A549 (cell line): ENCODE data around the gene MTHFSD. TPM values are rescaled to one million over a fixed set of nuclear protein-coding genes. Genes with fewer than 3 reads are reported as not detected.

ENCODE experiments used
- ATAC-seq, 2 experiments: fragments of 200-7000 bp in 1 of 2; fragments of >200 bp in 1 of 2; cut with Nextera tagmentation in 1 of 2; cut with Tn5 transposase in 1 of 2; 3 replicates each; pipeline versions ENCODE4 v1.8.0 to v1.9.1; 2018 to 2020; ENCODE audit warnings: mild to moderate bottlenecking in 1 of 2, moderate library complexity in 1 of 2
- CTCF ChIA-PET: fragments of 300-600 bp; sonication (Branson Sonifier 250); formaldehyde crosslinking; extraction: SDS; loops from one replicate; lab custom pipeline; 2021; ENCODE audit warnings: antibody characterized with exemption, inconsistent platforms; lab: Yijun Ruan, JAX
- POLR2A ChIA-PET: fragments of 350-600 bp; formaldehyde crosslinking; extraction: SDS; loops from one replicate; lab custom pipeline; 2021; ENCODE audit warnings: antibody characterized with exemption, inconsistent platforms; lab: Yijun Ruan, JAX
- DNase-seq, 2 experiments: peaks; one replicate each; pipeline versions ENCODE4 v3.0.0 to v3.0.0-alpha.2; 2011 to 2016; ENCODE audit warnings: low read depth in 1 of 2, low spot score in 1 of 2
- FAIRE-seq: peaks from 2 replicates; lab custom pipeline; 2011; peaks lifted over from hg19 to GRCh38; lab: Jason Lieb, UNC
- H3K27ac ChIP-seq, 2 experiments: fragments of >200 bp; sonication (Bioruptor Twin); formaldehyde crosslinking; 3 replicates each; pipeline ENCODE4 v1.5.1; 2016 to 2017
- H3K4me1 ChIP-seq: fragments of >200 bp; sonication (Bioruptor Twin); formaldehyde crosslinking; 3 replicates; pipeline ENCODE4 v1.6.1; 2016
- H3K4me2 ChIP-seq: fragments of >200 bp; sonication (Bioruptor Twin); formaldehyde crosslinking; 3 replicates; pipeline ENCODE4 v1.6.1; 2016
- H3K4me3 ChIP-seq: fragments of >200 bp; sonication (Bioruptor Twin); formaldehyde crosslinking; 3 replicates; pipeline ENCODE4 v1.5.1; 2016
- H3K9me3 ChIP-seq: fragments of >200 bp; sonication (Bioruptor Twin); formaldehyde crosslinking; 3 replicates; pipeline ENCODE4 v1.6.1; 2016
- BHLHE40 ChIP-seq: IDR thresholded peaks from 2 replicates; pipeline ENCODE4 v1.6.1; 2012; ENCODE audit warnings: low read depth, low read length, inconsistent platforms
- CBX8 ChIP-seq: fragments of 200-600 bp; sonication (generic); IDR thresholded peaks from 2 replicates; pipeline ENCODE4 v1.6.1; 2016
- CTCF ChIP-seq: fragments of >200 bp; sonication (Bioruptor Twin); formaldehyde crosslinking; IDR thresholded peaks from 3 replicates; pipeline ENCODE4 v1.5.1; 2016
- EHMT2 ChIP-seq: fragments of 200-600 bp; sonication (generic); IDR thresholded peaks from 2 replicates; pipeline ENCODE4 v1.6.1; 2016; ENCODE audit warnings: antibody characterized with exemption, low read depth, mild to moderate bottlenecking, moderate library complexity
- FOSB ChIP-seq: fragments of 250-450 bp; sonication (Bioruptor Pico); IDR thresholded peaks from 2 replicates; pipeline ENCODE4 v1.5.0; 2020; ENCODE audit warnings: mild to moderate bottlenecking, moderate library complexity
- FOSL2 ChIP-seq, 2 experiments: fragments of 450-650 bp in 1 of 2; fragments of >200 bp in 1 of 2; sonication (Bioruptor Twin) in 1 of 2; formaldehyde crosslinking; IDR thresholded peaks; 2 replicates each; pipeline versions ENCODE4 v1.5.0 to v1.6.1; 2016 to 2020; ENCODE audit warnings: mild to moderate bottlenecking in 1 of 2, moderate library complexity in 1 of 2
- FOXS1 ChIP-seq: fragments of 250-450 bp; sonication (Bioruptor Pico); IDR thresholded peaks from 2 replicates; pipeline ENCODE4 v1.5.0; 2020; ENCODE audit warnings: mild to moderate bottlenecking, moderate library complexity
- GATA3 ChIP-seq: IDR thresholded peaks from 2 replicates; pipeline ENCODE4 v1.6.1; 2012; ENCODE audit warnings: borderline replicate concordance
- HDAC2 ChIP-seq: fragments of 200-600 bp; sonication (generic); IDR thresholded peaks from 2 replicates; pipeline ENCODE4 v1.6.1; 2016
- HOXA7 ChIP-seq: fragments of 250-450 bp; sonication (Bioruptor Pico); IDR thresholded peaks from 2 replicates; pipeline ENCODE4 v1.5.0; 2020; ENCODE audit warnings: mild to moderate bottlenecking, moderate library complexity
- HOXB5 ChIP-seq: fragments of 250-450 bp; sonication (Bioruptor Pico); IDR thresholded peaks from 2 replicates; pipeline ENCODE4 v1.5.0; 2020; ENCODE audit warnings: mild to moderate bottlenecking, moderate library complexity
- KDM1A ChIP-seq: fragments of 200-600 bp; sonication (generic); IDR thresholded peaks from 2 replicates; pipeline ENCODE4 v1.6.1; 2016; ENCODE audit warnings: low read depth, mild to moderate bottlenecking
- KDM5A ChIP-seq: fragments of 200-600 bp; sonication (generic); IDR thresholded peaks from 2 replicates; pipeline ENCODE4 v1.6.1; 2016; ENCODE audit warnings: antibody characterized with exemption, mild to moderate bottlenecking
- MAZ ChIP-seq: fragments of 150-350 bp; IDR thresholded peaks from 2 replicates; pipeline ENCODE4 v1.6.1; 2014; ENCODE audit warnings: antibody characterized with exemption, low read depth, low read length, borderline replicate concordance
- NFE2L2 ChIP-seq: fragments of 150-350 bp; conservative IDR thresholded peaks from 2 replicates; pipeline ENCODE4 v1.6.1; 2014; ENCODE audit warnings: low read length
- NR3C1 ChIP-seq: fragments of >200 bp; sonication (Bioruptor Twin); formaldehyde crosslinking; IDR thresholded peaks from 3 replicates; pipeline ENCODE4 v1.6.1; 2017
- PHF8 ChIP-seq: fragments of 200-600 bp; sonication (generic); IDR thresholded peaks from 2 replicates; pipeline ENCODE4 v1.6.1; 2016; ENCODE audit warnings: low read depth, mild to moderate bottlenecking, antibody characterized with exemption, moderate library complexity, borderline replicate concordance
- RNF2 ChIP-seq: fragments of 200-600 bp; sonication (generic); IDR thresholded peaks from 2 replicates; pipeline ENCODE4 v1.6.1; 2016; ENCODE audit warnings: low read depth, mild to moderate bottlenecking, antibody characterized with exemption, moderate library complexity, borderline replicate concordance
- SMC3 ChIP-seq: fragments of >200 bp; sonication (Bioruptor Twin); formaldehyde crosslinking; IDR thresholded peaks from 3 replicates; pipeline ENCODE4 v1.6.1; 2018; ENCODE audit warnings: inconsistent platforms
- SREBF2 ChIP-seq: fragments of 450-650 bp; IDR thresholded peaks from 2 replicates; pipeline ENCODE4 v1.6.1; 2014; ENCODE audit warnings: mild to moderate bottlenecking, moderate library complexity
- ZFP36 ChIP-seq: fragments of 450-650 bp; IDR thresholded peaks from 2 replicates; pipeline ENCODE4 v1.6.1; 2014; ENCODE audit warnings: borderline replicate concordance; ENCODE audit not compliant: partially characterized antibody
- ZNF302 ChIP-seq: fragments of 250-450 bp; sonication (Bioruptor Pico); IDR thresholded peaks from 2 replicates; pipeline ENCODE4 v1.9.0; 2021; ENCODE audit warnings: inconsistent platforms, mild to moderate bottlenecking, moderate library complexity
- ZSCAN20 ChIP-seq: fragments of 250-450 bp; sonication (Bioruptor Pico); IDR thresholded peaks from 2 replicates; pipeline ENCODE4 v1.8.0; 2022; ENCODE audit warnings: mild to moderate bottlenecking, moderate library complexity
- WGBS: methylation state at CpG from one replicate; pipeline ENCODE4 v1.1.6; 2017; ENCODE audit errors: missing lambda C conversion rate; 5-methylcytosine and 5-hydroxymethylcytosine counted together
- polyA plus RNA-seq, 4 experiments: library from polyadenylated mRNA; depleted of rRNA in 3 of 4; stranded (reverse); fragments of >200 nt; fragmentation: RNase III in 1 of 4; extraction: RNeasy Plus Mini Kit Qiagen cat#74134 plus additional on column Dnase treatment in 1 of 4; gene quantifications; 2 replicates in 3 of 4; 3 replicates in 1 of 4; pipeline ENCODE4 v1.2.3, GENCODE V29; 2011 to 2017
- TF ChIP-seq, protein P1 (sequence below): fragments of 150-350 bp; IDR thresholded peaks from 2 replicates; pipeline ENCODE4 v1.6.1; 2014; ENCODE audit warnings: low read depth, mild to moderate bottlenecking, low read length
- TF ChIP-seq, protein P2 (sequence below): fragments of >200 bp; sonication (Bioruptor Twin); formaldehyde crosslinking; IDR thresholded peaks from 3 replicates; pipeline ENCODE4 v1.6.1; 2016

MTHFSD gene
- polyA plus RNA-seq, 2 of the 4 experiments (the other 2 are of a cell fraction), result 13.1 to 16.9 TPM

DNA sequence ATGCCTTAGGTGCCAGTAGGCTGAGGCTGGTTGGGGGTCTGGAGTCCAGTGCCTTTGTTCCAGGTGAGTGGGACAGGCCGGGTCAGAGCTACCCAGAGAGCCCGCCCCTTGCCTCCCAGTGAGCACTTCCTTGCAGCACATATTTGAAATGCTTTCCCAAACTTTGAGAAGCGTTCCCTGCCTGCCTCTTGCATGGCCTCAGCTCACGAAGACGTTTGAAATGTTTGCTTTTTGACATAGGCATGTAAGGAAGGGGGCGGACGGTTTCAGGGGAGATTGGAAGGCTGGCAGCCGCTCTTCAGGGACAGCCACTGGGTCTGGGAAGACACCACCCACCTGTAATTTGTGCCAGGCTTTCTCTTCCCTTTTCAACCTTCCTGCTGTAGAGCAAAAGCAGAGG, 18.2 kb upstream of the MTHFSD start:
- no peak for ATAC-seq
- 74% methylated on average over 8 of the region's 8 CpGs for WGBS
- CTCF ChIA-PET, result interaction anchor here (2.0 to 4.7 kb wide), 2 partner anchors 9 to 490 kb away, joined by 14 to 18 read pairs; no protein-coding TSS in a partner anchor

DNA sequence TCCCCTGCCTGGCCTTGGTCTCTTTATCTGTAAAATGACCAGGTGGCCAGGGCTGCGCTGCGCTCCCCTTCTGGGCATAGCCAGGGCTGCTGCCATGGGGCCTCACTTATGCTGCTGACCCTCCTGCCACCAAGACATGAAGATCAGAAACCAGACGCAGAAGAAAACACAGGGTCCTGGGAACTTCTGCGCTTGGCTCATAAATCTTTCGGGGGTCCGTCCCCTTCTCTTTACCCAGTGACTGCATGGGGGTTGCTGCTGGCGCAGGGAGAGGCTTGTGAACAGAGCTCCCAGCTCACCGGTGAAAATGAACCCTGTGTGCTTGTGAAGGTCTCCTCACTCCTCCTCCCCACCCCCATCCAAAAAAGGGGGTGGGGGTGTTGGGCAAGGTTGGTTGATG, 17.6 kb upstream of the MTHFSD start:
- no peak overlapping the region for H3K4me2 ChIP-seq
- H3K9me3 ChIP-seq, result no peaks in the 10 kb centered on the region
- ChIA-PET POLR2A (no interaction called here), CTCF (interaction anchor here (2.0 to 4.7 kb wide), 2 partner anchors 8 to 490 kb away, joined by 14 to 18 read pairs; no protein-coding TSS in a partner anchor)
- FAIRE-seq, result no peak
- 90% methylated on average over 8 of the region's 8 CpGs for WGBS
- no peak for DNase-seq
- H3K4me3 ChIP-seq, result no peak overlapping the region
- no peak for TF ChIP-seq FOXS1 (CRISPR knock-in tag)
- TF ChIP-seq ZFP36, result no peak
- TF ChIP-seq, protein P1, sequence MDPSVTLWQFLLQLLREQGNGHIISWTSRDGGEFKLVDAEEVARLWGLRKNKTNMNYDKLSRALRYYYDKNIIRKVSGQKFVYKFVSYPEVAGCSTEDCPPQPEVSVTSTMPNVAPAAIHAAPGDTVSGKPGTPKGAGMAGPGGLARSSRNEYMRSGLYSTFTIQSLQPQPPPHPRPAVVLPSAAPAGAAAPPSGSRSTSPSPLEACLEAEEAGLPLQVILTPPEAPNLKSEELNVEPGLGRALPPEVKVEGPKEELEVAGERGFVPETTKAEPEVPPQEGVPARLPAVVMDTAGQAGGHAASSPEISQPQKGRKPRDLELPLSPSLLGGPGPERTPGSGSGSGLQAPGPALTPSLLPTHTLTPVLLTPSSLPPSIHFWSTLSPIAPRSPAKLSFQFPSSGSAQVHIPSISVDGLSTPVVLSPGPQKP, result no peak
- TF ChIP-seq SMC3, result no peak
- TF ChIP-seq BHLHE40, result no peak
- TF ChIP-seq PHF8, result no peak
- no peak for TF ChIP-seq HOXA7 (CRISPR knock-in tag)
- no peak for TF ChIP-seq FOSB
- no peak for TF ChIP-seq HDAC2
- TF ChIP-seq GATA3, result no peak
- no peak for TF ChIP-seq CBX8
- no peak for TF ChIP-seq HOXB5 (CRISPR knock-in tag)
- TF ChIP-seq, protein P2, sequence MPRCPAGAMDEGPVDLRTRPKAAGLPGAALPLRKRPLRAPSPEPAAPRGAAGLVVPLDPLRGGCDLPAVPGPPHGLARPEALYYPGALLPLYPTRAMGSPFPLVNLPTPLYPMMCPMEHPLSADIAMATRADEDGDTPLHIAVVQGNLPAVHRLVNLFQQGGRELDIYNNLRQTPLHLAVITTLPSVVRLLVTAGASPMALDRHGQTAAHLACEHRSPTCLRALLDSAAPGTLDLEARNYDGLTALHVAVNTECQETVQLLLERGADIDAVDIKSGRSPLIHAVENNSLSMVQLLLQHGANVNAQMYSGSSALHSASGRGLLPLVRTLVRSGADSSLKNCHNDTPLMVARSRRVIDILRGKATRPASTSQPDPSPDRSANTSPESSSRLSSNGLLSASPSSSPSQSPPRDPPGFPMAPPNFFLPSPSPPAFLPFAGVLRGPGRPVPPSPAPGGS, result no peak
- no peak for TF ChIP-seq KDM1A
- no peak for TF ChIP-seq ZSCAN20 (CRISPR knock-in tag)
- TF ChIP-seq SREBF2, result no peak
- TF ChIP-seq FOSL2 (IDR thresholded peaks at IDR 0.05), result no peak
- no peak for TF ChIP-seq FOSL2 (CRISPR knock-in tag; IDR thresholded peaks at IDR 0.05)
- no peaks in the 10 kb centered on the region for H3K4me1 ChIP-seq
- no peak overlapping the region for H3K27ac ChIP-seq
- no peak for ATAC-seq

More for the DNA sequence above, 18.2 kb upstream of the MTHFSD start:
- H3K4me3 ChIP-seq, result no peak overlapping the region
- H3K4me2 ChIP-seq, result no peak overlapping the region
- POLR2A ChIA-PET, result no interaction called here
- FAIRE-seq (no peak), DNase-seq (no peak)
- TF ChIP-seq MAZ (no peak), CTCF (no peak), ZNF302 (no peak)
- no peak overlapping the region for H3K27ac ChIP-seq
- no peaks in the 10 kb centered on the region for H3K9me3 ChIP-seq
- no peaks in the 10 kb centered on the region for H3K4me1 ChIP-seq

DNA sequence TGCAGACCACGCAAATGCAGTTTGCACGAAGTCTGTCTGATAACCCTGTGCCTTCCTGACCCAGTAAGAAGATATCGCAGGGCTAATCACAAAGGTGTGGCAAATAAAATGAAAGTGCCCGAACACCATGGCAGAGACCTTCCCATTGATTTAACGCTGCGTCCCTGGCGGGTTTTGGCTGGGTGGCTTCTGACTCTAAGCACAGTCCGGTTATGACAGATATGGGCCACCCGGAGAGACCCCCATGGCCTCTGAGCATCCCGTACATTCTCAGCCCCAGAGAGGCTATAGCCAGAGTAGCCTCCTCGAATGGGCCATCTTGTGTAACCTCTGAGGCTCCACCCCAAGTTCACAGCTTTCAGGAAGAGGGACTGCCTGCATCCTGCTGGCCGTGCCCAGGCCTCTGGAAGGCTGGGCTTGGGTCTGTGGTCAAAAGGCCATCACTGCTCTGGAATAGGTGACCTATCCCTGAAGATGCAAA, 17.0 kb upstream of the MTHFSD start:
- CTCF ChIA-PET, result interaction anchor here (3.4 to 4.7 kb wide), 2 partner anchors 8 to 491 kb away, joined by 18 to 22 read pairs; no protein-coding TSS in a partner anchor
- Histone ChIP-seq H3K27ac (no peak overlapping the region), H3K4me1 (no peaks in the 10 kb centered on the region), H3K9me3 (no peaks in the 10 kb centered on the region), H3K4me2 (no peak overlapping the region), H3K4me3 (no peak overlapping the region)
- ATAC-seq, result no peak
- POLR2A ChIA-PET, result no interaction called here
- 93% methylated on average over 11 of the region's 12 CpGs for WGBS
- no peak for TF ChIP-seq NR3C1
- TF ChIP-seq SREBF2, result no peak
- TF ChIP-seq KDM5A, result no peak
- TF ChIP-seq KDM1A, result no peak
- no peak for TF ChIP-seq FOXS1 (CRISPR knock-in tag)
- no peak for TF ChIP-seq NFE2L2
- TF ChIP-seq RNF2, result no peak
- no peak for TF ChIP-seq EHMT2
- no peak for TF ChIP-seq HOXA7 (CRISPR knock-in tag)
- TF ChIP-seq MAZ, result no peak
- TF ChIP-seq SMC3, result no peak
- TF ChIP-seq, protein P2, result no peak
- DNase-seq, result no peak
- no peak for FAIRE-seq
